Measurements from ENCODE around the gene PIGV.

Gene PIGV

DNA sequence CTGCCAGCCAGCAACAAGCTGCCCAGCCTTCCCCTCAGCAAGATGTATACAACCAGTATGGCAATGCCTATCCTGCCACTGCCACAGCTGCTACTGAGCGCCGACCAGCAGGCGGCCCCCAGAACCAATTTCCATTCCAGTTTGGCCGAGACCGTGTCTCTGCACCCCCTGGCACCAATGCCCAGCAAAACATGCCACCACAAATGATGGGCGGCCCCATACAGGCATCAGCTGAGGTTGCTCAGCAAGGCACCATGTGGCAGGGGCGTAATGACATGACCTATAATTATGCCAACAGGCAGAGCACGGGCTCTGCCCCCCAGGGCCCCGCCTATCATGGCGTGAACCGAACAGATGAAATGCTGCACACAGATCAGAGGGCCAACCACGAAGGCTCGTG is 13.3 kb upstream of the PIGV start:
- no peak for DNase-seq

DNA sequence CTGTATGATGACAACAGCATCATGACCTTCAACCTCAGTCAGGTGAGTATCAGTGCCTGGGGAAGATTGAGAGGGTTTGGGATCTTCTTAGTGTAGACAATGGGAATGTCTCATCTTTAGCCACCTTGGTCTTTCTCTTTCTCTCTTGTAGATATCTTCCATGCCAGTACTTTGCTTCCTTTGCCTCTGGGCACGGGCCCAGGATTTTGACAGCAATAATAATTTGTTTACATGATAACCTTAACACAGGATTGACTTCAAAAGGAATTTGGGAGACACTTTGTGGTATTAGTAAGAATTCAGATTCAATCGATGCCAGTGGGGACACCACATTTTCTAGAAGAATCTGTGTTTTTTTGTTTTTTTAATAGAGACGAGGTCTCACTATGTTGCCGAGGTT is 12.1 kb upstream of the PIGV start:
- no peak for DNase-seq

DNA sequence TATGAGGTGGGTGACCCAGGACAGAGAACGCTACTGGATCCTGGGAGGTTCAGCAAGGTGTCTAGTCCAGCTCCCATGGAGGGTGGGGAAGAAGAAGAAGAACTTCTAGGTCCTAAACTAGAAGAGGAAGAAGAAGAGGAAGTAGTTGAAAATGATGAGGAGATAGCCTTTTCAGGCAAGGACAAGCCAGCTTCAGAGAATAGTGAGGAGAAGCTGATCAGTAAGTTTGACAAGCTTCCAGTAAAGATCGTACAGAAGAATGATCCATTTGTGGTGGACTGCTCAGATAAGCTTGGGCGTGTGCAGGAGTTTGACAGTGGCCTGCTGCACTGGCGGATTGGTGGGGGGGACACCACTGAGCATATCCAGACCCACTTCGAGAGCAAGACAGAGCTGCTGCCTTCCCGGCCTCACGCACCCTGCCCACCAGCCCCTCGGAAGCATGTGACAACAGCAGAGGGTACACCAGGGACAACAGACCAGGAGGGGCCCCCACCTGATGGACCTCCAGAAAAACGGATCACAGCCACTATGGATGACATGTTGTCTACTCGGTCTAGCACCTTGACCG is 8.6 kb upstream of the PIGV start:
- no peak for DNase-seq

DNA sequence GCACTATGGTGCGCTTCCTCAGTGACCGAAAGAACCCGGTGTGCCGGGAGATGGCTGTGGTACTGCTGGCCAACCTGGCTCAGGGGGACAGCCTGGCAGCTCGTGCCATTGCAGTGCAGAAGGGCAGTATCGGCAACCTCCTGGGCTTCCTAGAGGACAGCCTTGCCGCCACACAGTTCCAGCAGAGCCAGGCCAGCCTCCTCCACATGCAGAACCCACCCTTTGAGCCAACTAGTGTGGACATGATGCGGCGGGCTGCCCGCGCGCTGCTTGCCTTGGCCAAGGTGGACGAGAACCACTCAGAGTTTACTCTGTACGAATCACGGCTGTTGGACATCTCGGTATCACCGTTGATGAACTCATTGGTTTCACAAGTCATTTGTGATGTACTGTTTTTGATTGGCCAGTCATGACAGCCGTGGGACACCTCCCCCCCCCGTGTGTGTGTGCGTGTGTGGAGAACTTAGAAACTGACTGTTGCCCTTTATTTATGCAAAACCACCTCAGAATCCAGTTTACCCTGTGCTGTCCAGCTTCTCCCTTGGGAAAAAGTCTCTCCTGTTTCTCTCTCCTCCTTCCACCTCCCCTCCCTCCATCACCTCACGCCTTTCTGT is 7.3 kb upstream of the PIGV start:
- DNase-seq, result no peak

DNA sequence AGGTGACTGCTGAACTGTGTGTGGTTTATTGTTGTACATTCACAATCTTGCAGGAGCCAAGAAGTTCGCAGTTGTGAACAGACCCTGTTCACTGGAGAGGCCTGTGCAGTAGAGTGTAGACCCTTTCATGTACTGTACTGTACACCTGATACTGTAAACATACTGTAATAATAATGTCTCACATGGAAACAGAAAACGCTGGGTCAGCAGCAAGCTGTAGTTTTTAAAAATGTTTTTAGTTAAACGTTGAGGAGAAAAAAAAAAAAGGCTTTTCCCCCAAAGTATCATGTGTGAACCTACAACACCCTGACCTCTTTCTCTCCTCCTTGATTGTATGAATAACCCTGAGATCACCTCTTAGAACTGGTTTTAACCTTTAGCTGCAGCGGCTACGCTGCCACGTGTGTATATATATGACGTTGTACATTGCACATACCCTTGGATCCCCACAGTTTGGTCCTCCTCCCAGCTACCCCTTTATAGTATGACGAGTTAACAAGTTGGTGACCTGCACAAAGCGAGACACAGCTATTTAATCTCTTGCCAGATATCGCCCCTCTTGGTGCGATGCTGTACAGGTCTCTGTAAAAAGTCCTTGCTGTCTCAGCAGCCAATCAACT is 6.4 kb upstream of the PIGV start:
- no peak for DNase-seq

DNA sequence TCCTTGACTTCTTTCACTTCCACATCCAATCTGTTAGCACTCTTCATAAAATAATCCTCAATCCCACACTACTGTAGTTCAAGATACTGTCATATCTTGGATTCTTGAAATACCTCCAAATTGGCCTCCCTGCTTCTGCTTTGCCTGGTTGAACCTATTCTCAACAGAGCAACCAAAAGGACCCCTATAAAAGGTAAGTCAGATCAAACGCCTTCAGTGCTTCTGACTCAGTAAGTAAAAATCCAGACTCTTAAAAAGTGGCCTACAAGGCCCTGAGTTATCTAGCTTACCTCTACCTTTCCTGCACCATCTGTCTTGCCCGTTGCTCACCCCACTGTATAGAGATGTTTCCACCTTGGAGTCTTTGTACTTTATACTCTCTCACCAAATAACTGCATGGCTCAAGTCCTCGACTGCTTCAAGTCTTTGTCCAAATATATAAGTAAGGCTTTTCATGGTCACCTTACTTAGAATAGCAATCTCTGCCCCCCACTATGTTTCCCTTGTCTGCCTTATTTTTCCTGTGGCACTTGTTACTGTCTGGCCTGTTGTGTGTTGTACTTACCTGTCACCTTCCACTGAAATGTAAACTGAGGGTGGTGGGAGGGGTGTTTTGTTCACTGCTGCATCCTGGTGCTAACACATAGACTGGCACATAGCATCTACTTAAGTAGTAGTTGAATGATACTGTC is 5.1 kb upstream of the PIGV start:
- no peak for DNase-seq

DNA sequence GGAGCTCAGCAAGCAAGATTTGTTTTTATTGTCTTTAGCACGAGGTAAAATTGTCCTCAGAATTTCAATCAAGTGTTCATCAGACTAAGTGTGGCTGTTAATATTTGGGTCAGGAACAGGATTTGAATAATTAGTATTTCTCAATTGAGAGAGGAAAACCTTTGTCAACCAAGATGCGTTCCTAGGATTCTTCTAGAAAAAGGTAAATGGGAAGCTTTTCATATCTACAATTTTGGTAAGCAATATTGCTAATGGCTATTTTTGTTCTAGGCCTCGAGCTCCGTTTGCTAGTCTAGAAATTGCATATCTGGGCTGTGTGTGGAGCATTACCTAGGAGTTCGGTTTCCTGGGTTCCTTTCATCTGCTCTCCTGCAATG is 4.1 kb upstream of the PIGV start:
- no peak for DNase-seq

DNA sequence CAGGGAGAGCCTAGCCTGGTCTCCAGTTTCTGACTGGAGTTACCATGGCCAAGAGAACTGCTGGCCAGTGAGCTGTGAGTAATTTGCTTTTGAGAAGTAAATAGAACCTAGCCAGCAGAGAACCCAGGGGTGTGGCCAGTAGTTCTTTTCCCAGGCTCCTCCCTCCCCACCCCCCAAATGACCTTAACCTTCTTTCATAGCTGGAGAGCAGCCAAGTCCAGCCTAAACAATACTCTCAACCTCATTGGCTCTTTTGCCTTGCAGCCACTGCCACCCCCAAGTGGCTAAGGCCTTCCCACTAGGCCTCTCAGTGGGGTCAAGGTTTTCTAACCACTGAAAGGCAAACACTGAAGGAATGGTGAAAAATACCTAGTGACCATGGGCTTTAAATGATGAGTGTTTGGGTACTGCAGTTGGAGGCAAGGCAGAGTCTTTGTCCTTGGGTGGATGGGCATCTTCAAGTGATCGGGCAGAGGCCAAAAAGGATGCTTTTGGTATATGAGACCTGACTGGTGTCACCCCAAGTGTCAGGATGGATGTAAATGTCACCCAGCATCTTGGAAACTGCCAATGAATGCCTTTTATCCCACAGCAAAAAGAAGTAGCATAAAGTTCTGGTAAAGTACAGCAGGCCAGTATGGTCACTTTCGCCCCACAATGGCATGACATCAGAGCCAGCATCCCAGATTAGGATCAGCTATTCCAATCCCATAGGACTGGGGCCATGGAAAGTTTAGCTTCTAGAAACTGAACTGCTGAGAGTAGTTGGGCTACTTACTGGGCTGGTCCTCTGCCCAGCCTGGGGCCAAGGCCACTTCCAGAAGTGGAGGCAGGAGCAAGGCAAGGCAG is 3.5 kb upstream of the PIGV start:
- DNase-seq, result peak; percentile 32

DNA sequence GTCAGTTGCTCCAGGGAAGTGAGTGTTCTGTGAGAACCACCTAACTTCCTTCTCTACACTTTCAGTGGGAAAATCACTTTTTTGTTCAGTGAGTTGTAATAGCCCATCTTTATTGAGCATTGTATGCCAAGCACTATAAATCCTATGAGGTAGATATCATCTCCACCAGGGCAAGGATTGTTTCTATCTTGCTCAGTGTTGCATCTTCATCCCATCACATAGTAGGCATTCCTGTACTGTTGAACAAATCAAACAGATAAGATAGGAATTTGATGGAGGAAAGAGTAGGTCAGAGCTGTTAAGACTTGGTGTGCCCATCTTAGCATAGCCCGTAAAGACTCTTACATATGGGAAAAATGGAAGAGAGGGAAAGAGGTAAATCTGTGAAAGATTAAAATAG is 2.9 kb upstream of the PIGV start:
- no peak for DNase-seq

DNA sequence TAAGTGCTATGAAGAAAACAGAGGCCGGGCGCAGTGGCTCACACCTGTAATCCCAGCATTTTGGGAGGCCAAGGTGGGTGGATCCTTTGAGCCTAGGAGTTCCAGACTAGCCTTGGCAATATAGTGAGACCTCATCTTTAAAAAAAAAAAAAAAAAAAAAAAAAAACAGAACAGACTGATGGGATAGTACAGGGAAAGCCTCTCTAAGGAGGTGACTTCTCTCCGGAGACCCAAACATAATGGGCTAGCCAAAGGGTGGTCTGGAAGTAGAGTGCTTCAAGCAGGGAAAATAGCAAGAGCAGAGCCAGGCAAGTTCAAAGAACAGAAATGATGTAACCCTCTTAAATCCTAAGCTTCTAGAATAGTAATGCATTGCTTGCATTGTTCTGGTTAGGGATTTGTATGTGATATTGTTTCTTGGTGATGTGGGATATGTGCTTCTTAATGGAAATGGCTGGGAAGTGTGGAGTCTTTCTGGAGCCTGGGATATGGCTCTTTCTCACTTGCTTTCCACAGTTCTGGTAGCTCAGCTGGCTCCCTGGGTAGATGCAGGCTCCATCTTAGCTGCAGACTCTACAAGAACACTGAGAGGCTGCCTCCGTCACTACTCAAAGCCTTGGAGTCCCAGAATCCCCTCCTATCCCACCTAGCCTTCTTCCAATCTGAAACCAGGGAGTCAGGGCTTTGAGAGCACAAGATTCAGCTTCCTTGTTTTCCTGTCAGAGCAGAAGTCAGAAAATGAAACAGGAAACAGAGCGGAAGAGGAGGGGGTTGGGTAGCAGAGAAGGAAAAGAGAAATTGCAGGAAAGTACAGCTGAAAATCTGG is 1.9 kb upstream of the PIGV start:
- no peak for DNase-seq

DNA sequence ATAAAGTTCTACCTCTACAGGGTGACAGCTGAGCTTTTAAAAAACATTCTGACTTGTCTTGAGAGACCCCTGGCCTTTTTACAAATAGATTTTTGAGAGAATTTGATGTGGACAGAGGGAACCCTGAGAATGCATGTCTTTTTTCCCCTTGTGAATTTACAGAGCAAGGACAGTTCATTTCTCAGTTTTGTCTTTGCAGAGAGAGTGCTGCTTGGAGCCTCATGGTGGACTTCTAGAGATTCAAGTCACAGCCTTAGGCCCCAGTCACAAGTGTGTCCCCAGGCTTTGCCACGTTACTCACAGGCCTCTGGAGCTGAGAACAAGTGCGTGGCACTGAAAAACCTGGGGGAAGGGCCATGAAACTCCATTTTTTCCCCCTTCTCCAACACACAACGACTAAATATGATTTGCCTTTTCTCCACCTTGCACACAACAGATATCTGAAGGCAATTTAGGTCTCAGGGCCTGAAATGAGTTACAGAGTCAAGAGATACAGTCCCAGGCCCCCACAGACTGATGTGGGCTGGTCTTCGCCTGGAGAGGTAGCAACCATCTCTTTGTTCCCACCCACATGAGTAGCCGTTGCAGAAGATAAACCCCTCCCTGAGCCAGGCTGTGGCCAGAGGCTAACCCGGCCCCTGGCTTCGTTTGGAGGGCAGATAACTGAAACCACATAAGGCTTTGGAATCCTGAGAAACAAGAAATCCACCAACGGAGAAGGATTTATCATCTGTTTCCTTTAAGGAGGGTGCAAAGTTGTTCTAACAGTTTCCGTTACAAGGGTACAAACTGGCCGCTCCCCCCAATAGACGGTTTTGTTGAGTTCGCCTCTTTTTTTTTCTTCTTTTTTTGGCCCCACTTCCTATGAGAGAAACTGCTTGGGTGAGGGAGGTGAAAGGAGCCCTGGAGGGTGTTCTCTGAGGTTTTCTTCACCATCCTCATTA is 1.0 kb upstream of the PIGV start:
- peak; percentile 83 for DNase-seq

DNA sequence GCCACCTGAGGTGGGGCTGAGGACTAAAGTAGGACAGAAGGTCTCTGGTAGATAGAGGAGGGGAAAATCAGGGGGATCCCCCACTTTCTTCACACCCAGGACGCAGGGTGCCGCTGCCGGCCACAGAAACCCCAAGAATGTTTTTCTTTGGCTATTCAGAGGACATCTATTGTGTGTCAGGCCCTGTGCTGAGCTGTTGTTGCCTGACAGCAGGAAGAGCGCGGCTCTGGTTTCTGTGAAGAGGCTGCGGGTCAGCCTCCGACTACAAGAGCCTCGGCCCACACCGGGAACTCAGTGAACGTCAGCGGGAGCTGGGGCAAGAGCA is 407 bp upstream of the PIGV start:
- no peak for DNase-seq

DNA sequence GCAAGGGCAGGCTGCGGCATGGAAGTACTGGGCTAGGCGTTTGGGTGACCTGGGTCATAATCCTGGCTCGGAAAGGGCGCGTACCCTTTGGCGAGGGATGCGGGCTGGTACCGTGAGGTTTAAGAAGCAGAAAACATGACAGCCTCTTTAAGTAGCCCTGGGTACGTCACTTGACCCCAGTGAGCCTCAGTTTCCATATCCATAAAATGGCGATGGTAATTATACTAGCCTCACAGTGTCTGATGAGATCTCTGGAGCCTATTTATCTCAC is 700 bp downstream of the PIGV start:
- DNase-seq, result no peak

DNA sequence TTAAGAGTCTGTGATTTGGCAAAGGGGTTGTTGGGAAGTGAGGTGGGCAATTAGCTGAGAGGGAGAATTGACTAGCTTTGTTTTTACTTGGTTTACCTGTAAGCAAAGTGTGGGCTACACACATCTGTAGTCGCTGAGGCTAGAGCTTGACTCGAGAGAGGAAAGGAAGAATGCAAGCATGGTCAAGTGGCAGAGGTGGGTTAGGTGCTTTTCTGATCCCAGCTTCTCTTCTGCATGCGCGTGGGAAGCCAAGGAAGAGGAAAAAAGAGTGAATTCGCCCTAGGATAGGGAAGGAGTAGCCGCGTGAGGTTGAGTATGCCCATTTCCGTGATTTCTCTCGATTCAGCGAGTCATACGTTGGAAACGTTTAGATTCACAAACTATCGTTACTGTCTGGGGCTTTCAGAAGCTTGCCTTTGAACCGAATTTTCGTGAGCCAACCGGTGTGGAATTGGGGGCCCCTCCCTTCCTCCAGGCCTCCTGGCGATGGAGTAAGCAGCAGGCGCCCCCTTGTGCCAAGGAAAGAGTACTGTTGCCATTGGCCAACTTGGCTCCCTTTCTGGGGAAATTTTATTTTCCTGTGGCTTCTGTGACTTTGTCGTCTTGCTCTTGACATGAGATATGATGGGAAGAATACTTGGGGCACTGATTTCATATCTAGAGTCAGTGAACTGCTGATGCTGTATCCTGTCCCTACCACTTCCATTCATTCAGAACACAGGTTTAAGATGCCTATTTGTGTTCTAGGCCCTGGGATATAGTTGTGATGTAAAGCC is 1.3 kb downstream of the PIGV start:
- peak; percentile 90 for DNase-seq

DNA sequence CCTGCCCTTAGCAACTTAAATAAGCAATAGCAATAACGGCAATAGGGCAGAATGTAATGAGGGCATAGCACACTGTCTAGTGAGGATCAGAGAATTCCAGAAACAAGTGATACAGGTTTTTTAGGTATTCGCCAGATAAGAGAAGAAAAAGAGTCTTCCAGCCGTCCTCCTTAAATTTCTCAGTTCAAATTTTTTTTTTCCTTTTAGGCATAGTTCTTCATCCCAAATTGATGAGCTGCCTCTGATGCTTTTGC is 1.8 kb downstream of the PIGV start:
- no peak for DNase-seq

DNA sequence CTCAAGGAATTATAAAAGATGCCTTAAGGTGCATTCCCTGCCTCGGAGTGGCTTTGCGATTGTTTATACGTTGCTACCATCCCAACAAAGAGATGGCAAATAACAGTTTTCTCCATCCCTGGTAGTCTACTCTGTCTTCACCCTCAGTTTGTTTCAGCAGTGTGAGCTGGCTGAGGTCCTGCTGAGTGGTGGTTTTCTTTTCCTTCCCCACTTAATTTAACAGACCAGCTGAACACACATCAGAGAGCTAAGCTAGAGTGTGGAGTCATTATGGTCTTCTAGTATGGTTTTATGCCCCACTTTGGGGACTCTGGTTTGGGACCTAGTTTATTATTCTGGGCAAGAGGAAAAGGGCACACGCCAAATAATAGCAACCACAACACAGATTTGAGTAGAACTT is 2.2 kb downstream of the PIGV start:
- no peak for DNase-seq

DNA sequence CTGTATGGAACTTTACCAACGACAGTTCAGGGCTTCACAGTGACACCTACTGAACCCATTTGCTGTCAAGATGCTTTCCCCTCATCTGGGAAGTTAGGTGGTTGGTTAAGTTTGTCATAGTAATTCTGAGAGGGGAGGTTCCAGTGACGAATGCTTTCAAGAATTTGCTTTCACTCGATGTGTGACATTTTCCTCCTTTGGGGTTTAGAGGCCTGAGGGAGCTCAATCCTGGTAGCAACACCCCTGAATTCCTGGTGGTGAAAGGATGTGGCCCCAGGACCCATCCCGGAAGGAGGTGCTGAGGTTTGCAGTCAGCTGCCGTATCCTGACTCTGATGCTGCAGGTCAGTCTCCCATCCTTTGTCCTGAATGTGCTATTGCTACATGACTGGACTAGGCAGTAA is 2.8 kb downstream of the PIGV start:
- no peak for DNase-seq

DNA sequence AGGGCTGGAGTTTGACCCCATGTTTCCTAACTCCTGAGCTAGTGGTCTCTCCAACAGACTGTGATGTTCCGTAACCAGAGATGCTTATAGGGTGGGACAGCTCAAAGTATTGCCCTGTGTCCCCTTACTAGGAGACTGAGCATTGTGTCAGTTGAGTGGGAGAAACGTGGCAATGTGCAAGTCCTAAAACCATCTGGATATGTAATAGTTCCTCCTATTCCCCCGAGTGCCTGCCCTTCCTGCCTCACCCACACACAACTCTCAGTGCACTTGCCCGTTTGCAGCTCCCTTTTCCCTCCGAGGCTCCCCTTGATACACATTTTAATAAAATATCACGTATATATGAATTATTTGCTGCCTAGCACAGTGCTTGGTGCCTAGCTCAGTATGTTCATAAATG is 3.4 kb downstream of the PIGV start:
- no peak for DNase-seq

DNA sequence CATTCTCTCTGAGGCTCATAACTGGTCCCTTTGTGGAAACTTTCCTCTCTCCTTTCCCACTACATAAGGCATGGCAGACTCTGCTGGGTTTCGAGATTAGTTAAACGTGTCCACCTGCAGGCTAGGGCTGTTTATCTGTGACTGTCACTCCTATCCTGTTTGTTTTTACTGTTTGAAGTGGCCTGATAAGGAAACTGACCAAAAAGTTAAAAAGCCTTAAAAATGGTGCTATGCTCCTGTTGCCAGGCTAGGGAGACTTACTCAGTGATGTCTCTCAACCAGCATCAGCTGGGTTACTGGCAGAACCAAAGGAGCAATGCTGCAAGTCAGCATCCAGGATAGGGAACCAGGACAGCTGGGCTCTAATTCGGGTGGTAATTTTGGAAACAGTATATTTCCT is 3.9 kb downstream of the PIGV start:
- no peak for DNase-seq

DNA sequence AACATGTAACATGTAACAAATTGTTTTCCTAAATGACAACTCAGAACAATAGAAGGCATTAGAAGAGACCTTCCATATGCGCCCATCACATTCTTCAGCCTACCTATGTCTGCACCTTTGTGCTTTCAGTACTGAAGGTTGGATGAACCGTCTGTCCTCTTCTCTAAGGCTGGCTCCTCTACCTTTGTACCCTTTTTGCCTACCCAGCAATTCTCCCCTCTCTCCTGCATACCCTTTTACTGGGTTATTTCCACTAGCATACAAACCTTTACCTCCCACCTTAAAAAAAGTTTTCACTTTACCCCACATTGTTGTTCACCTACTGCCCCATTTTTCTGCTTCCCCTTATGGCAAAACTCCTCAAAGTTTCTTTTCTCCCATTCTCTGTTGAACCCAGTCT is 5.2 kb downstream of the PIGV start:
- DNase-seq, result no peak

DNA sequence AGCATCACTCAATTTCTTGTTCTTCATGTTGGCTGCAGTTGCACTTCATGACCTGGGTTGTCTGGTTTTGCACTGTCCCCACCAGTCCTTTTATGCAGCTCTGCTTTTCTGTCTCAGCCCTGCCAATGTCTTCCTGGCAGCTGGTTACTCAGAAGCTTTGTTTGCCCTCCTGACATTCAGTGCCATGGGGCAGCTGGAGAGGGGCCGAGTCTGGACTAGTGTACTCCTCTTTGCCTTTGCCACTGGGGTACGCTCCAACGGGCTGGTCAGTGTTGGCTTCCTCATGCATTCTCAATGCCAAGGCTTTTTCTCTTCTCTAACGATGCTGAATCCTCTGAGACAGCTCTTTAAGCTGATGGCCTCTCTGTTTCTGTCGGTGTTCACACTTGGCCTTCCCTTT is 6.6 kb downstream of the PIGV start:
- no peak for DNase-seq

Data from right hindlimb (tissue), 1 donor.